ENCODE data around the gene SLC9A3. TPM values are rescaled to one million over a fixed set of nuclear protein-coding genes. Genes with fewer than 3 reads are reported as not detected.

The SLC9A3 gene
- 0.75 and 0.85 TPM in 2 replicates for total RNA-seq (2021)
- long read RNA-seq, partial matches to known transcripts, result 0 of 28 reads
- long read RNA-seq, other reads (novel, unspliced or antisense), result 28 of 28 reads

DNA sequence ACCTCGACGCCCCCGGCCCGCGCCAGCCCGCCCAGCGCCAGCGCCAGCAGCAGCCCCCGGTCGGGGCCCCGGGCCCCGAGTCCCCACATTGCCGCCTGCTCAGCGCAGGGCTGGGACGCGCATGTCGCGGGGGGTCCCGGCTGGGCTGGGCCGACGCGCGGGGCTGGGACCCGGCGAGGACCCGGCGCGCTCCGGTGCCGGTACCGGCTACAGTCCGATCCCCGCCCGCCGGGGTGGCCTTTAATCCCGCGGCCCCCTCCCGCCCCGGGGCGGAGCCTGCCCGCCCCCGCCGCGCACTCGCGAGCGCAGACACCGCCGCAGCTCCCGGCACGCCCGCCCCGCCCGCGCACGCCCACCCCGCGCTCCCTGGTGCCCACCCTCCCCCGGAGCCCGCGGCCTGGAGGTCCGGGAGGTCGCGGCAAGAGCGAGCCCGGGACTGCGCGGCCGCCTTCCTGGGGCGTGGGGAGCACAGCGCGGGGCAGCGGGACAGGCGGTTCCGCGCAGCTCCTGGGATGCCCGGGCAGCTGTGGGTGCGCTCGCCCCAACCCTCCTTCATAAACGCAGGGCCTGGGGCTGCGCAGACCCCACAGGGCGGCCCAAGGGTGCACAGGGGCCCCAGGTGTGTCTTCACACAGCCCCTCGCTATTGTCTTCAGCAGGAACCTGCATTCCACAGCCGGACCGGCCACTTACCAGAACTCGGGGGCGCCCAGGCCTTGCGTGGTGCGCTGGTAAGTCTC lies at the start of gene SLC9A3:
SLC9A3 (minus strand) TSS at position 216 of the 739 bp plus-strand sequence.
- Mint-ChIP-seq H3K4me1 (peaks cover 20 to 38% of the 10 kb centered on the region in 2 experiments), H3K27me3 (ENCODE audit: low read depth) (peaks cover 85% of the 10 kb centered on the region), H3K36me3 (ENCODE audit: insufficient read depth in 1 of 3, low read depth in 3 of 3) (no peaks in the 10 kb centered on the region; a peak in 1 of 7 replicates), H3K4me3 (peak within 1 kb of the TSS; percentile 47 to 77), H3K9me3 (no peaks in the 10 kb centered on the region; a peak in 2 of 5 replicates), H3K27ac (no peak within 1 kb of the TSS)
- Histone ChIP-seq H3K9ac (ENCODE audit: extremely low read depth, insufficient read length, low read length) (no peak within 1 kb of the TSS), H3K23ac (ENCODE audit: insufficient read length, low read depth, low read length) (no peak within 1 kb of the TSS), H3K23me2 (ENCODE audit: insufficient read length, low read depth, low read length, poor library complexity, severe bottlenecking) (peaks cover 8% of the 10 kb centered on the region), H3K4me2 (ENCODE audit: insufficient read depth, insufficient read length, low read length) (peak within 1 kb of the TSS; percentile 43), H4K91ac (ENCODE audit: insufficient read length, low read depth, low read length) (no peak within 1 kb of the TSS), H3K4me1 (ENCODE audit: insufficient read depth, low read length) (no peaks in the 10 kb centered on the region), H3K56ac (ENCODE audit: insufficient read length, low read depth, low read length) (no peak within 1 kb of the TSS), H2AFZ (ENCODE audit: low read length) (no peak within 1 kb of the TSS), H2BK15ac (ENCODE audit: low read depth, low read length) (no peak within 1 kb of the TSS), H3K27ac (ENCODE audit: insufficient read length, low read depth, low read length) (no peak within 1 kb of the TSS), H2BK20ac (ENCODE audit: low read depth, low read length, poor library complexity, severe bottlenecking) (no peak within 1 kb of the TSS), H2BK5ac (ENCODE audit: insufficient read length, low read length) (no peak within 1 kb of the TSS), H4K8ac (replicated peaks; ENCODE audit: insufficient read length, low read depth, low read length) (no peak within 1 kb of the TSS), H3K4ac (ENCODE audit: low read depth, low read length) (no peak within 1 kb of the TSS), H3K14ac (ENCODE audit: insufficient read depth, low read length) (no peak within 1 kb of the TSS; the same call in 1 of the 2 replicates), H4K20me1 (ENCODE audit: control insufficient read depth, insufficient read depth, insufficient read length) (no peaks in the 10 kb centered on the region), H3K27me3 (ENCODE audit: insufficient read depth, low read length) (peaks cover 53% of the 10 kb centered on the region), H2BK12ac (ENCODE audit: insufficient read length, low read depth, low read length) (no peak within 1 kb of the TSS), H3K79me1 (ENCODE audit: insufficient read depth, low read depth, low read length, poor library complexity, severe bottlenecking) (no peaks in the 10 kb centered on the region), H3K9me3 (ENCODE audit: control insufficient read depth, low read depth, low read length) (no peaks in the 10 kb centered on the region), H2BK120ac (ENCODE audit: low read depth, low read length, poor library complexity, severe bottlenecking) (no peak within 1 kb of the TSS), H4K5ac (ENCODE audit: insufficient read length, low read depth, low read length) (no peak within 1 kb of the TSS), H3K18ac (ENCODE audit: insufficient read length, low read depth, low read length) (peak within 1 kb of the TSS; percentile 57), H2AK5ac (ENCODE audit: insufficient read length, low read length) (no peak within 1 kb of the TSS), H3T11ph (ENCODE audit: low read length) (no peak within 1 kb of the TSS), H3K79me2 (ENCODE audit: insufficient read depth, low read length) (no peaks in the 10 kb centered on the region)
- TF ChIP-seq, protein P1, sequence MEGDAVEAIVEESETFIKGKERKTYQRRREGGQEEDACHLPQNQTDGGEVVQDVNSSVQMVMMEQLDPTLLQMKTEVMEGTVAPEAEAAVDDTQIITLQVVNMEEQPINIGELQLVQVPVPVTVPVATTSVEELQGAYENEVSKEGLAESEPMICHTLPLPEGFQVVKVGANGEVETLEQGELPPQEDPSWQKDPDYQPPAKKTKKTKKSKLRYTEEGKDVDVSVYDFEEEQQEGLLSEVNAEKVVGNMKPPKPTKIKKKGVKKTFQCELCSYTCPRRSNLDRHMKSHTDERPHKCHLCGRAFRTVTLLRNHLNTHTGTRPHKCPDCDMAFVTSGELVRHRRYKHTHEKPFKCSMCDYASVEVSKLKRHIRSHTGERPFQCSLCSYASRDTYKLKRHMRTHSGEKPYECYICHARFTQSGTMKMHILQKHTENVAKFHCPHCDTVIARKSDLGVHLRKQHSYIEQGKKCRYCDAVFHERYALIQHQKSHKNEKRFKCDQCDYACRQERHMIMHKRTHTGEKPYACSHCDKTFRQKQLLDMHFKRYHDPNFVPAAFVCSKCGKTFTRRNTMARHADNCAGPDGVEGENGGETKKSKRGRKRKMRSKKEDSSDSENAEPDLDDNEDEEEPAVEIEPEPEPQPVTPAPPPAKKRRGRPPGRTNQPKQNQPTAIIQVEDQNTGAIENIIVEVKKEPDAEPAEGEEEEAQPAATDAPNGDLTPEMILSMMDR (conservative IDR thresholded peaks at IDR 0.05), result no peak
- no peak for DNase-seq
- no CpG with 5 or more reads among the region's 89 CpGs for WGBS (ENCODE audit: extremely low coverage, insufficient read length, low lambda C conversion rate)

Measured in H9 (cell line).